Globus pallidus (tissue), 1 donor: ENCODE results near the gene CEP170B.
A peak's percentile ranks its signal among the peaks of the same experiment; 100 is the strongest.
"Not testable (repeated sequence)": the region's sequence is repeated elsewhere in the genome, so short reads cannot be mapped to it uniquely, and the experiment has no call there.

Experiments
- DNase-seq: peaks from one replicate; pipeline ENCODE4 v3.0.0-alpha.2; 2015; ENCODE audit warnings: low spot score

CEP170B gene

GRCh38 chr14:104865081-104865630 lies at the start of gene CEP170B:
CEP170B (plus strand) TSS chr14:104865268; CDS start chr14:104868451, 3,183 bp downstream.
- peak; percentile 35 for DNase-seq

DNA sequence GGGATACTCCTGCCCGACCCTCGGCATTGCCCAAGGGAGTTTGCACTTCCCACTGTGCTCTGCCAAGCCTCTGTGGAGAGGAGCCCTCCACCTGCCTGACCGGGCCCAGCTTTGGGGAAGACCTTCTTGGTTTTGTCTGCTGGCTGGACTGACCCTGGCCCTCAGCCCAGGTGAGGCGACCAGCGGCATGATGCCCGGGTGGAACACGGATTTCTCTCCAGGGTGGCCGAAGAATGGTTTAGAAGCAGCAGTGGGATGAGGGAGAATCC lies 48.5 kb upstream of the CEP170B start:
- no peak for DNase-seq

DNA sequence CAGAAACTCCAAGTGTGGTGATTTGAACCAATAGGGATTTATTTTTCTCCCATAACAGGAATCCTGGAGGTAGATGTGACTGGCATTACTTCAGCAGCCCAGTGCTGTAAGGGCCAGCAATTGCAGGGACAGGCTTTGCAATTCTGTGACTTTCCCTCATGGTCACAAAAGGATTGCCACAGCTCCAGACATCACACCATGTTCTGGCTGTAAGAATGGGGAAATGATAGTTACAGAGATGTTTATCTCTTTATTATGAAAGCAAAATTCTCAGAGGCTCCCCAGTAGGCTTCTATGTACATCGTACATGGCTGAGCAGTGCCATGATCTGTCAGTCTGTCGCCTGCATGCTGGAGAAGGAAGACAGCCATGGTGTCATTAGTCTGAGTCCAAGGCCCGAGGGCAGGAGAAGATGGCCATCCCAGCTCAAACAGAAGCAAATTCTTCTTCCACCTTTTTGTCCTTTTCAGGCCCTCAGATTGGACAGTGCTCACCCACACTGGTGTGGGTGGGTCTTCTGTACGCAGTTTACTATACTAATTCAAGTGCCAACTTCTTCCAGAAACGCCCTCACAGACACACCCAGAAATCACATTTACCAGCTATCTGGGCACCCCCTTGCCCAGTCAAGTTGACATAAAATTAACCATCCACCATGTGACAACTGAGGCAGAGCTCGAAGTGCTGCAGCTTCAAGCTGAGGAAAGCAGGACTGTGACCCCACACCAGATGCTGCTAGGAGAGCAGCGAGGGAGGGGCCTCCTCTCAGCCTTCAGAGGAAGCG lies 46.9 kb upstream of the CEP170B start:
- DNase-seq, result no peak

- DNase-seq, result no peak
These were observed 46.3 kb upstream of the CEP170B start for GRCh38 chr14:104818714-104819161.

- DNase-seq, result no peak
These were observed 45.7 kb upstream of the CEP170B start for GRCh38 chr14:104819361-104819781.

DNA sequence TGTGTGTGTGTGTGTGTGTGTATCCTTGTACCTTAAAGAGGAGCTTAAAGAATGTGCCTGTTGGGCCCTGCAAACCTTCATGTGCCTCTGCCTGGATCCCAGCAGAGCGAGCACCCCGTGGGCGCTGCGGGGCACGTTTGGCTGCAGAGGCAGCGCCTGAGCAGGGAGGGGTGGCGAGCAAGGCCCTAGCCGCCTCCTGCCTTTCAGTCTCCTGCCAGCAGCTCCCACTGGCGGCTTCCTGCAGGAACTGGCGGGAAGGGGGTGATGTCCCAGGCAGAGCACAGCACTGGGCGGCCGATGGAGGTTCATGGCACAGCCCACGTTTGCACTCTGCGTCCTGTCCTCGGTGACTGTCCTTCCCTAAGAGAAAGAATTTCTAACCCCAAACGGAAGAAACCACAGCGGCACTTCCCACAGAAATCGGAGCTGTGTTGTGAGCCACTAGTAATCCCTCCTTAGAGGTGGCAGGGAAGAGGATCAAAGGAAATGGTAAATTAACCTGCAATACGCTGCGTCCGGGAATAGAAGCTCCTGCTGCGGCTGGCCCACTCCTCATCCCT lies 44.3 kb upstream of the CEP170B start:
- no peak for DNase-seq

DNA sequence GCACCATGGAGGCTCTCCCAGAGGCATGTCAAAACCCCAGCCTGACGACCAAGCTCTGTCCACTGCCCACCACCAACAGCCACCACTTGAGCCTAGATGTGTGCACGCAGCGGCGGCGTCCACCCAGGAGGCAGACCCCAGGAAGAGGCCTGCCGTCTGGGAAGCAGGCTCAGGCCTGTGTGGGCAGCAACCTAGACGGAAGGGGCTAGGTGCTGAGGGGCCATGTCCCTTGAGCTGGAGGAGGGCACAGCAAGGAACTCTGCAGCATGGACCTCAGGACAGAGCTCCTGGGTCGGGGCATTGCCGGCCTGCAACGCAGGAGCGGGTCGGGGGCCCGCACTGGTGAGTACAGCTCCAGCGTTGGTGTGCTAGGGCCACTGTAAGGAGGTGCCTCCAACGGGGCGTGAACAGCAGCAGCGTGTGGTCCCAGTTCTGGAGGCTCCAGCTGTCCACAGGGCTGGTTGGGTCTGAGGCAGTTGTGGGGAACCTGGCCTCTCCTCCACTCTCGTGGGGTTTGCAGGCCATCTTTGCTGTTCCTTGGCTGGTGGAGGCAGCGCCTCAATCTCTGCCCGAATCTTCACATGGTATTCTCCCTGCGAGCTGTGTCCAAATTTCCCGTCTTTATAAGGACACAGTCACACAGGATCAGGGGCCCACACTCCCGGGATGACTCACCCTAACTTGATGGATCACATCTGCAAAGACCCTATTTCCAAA lies 43.7 kb upstream of the CEP170B start:
- no peak for DNase-seq

- no peak for DNase-seq
These were observed 43.0 kb upstream of the CEP170B start for GRCh38 chr14:104821971-104822608.

DNA sequence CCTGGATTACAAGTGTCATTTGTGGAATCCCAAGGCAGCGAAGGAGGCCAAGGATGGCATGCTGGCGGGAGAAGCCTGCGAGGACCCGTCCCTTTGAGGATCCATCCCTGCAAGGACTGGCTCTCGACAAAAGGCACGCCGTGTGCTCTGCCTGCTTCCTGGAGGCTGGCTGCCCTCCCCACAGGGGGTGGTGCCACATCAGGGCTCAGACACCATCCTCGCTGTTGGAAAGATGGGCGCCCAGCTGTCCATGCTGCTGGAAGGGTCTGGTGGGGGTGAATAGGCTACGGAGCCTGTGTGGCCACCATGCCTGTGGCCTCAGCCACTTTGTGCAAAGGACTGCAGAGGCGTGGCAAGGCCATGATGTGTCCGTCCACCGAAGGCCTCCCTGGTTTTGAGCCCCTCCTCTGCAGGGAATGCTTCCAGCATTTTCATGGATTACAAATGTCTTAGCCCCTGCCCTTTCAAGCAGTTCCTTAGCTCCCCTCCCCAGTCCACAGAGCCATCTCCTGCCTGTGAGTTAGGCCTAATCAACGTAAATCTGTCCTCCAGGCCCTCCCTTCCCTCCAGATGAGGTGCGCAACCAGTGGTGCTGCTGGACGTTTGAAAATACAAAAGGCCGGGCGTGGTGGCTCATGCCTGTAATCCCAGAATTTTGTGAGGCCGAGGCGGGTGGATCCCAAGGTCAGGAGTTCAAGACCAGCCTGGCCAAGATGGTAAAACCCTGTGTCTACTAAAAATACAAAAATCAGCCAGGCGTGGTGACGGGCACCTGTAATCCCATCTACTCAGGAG lies 42.0 kb upstream of the CEP170B start:
- no peak for DNase-seq

GRCh38 chr14:104824353-104824997 lies 40.6 kb upstream of the CEP170B start:
- no peak for DNase-seq

DNA sequence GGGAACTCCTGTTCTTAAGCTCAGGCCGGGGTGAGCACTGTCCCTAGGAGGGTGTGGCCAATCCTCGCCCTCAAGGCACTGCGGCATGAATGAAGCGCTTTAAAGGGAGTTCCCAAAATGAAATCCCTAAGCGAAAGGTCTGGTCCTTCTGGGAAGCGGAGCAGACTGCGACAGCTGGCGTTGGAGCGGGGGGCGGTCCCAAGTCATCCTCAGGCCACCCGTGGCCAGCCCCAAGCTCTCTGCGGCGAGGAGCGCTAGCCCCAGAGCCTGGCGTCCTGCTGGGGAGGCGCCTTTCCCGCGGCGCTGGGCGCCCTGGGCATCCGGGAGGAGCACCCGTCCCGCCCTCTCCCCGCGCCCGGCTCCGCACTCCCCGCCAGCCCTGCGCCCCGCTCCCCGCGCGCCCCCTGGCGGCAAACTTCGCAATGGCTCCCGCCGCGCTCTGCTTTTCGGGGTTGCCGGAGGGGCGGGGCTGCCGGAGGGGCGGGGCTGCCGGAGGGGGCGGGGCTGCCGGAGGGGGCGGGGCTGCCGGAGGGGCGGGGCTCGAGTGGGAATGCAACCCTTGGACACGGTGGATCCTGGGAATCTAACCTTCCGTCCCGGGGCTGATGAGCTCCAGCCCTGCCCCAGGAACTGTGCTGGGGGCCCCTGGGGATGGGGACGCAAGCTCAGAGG lies 38.7 kb upstream of the CEP170B start:
- DNase-seq, result peak; percentile 76

DNA sequence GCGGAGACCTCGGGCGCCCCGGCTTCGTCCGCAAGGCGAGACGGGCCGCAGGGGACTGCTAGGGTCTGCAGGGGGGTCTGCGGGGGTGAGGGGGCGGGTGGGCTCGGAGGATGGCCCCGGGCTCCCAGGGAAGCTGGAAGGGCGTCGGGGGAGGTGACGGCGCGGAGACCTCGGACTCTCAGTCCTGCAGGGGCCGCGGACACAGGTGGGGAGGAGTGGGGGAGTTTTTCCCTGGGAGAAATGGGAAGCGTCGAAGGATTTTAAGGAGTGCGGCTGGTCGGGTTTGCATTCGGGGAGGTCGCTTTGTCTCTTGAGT lies 38.2 kb upstream of the CEP170B start:
- no peak for DNase-seq

GRCh38 chr14:104827177-104828055 lies 37.7 kb upstream of the CEP170B start:
- DNase-seq, result no peak

- DNase-seq, result no peak
These were observed 34.3 kb upstream of the CEP170B start for GRCh38 chr14:104830781-104831180.

DNA sequence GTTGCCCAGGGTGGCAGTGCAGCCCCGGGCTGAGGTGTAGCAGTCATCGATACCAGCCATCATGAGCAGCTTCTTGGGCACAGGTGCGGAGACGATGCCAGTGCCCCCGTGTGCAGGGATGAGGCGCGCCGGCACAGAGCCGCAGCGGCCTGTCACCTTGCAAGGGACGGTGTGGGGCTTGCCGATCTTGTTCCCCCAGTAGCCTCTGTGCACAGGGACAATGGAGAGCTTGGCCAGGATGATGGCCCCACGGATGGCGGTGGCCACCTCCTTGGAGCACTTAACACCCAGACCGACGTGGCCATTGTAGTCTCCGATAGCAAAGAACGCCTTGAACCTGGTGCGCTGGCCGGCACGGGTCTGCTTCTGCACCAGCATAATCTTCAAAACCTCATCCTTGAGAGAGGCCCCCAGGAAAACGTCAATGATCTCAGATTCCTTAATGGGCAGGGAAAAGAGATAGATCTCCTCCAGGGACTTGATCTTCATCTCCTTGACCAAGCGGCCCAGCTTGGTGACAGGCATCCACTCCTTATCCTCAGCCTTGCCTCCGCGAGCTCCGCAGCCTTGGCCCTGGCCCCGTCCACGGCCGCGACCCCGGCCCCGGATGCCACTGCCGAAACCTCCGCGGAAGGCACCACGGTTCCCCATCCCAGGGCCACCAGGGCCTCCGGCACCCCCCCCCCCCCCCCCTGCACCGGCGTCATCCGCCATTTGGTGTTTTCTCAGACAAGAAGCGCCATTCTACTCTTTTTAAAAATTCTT lies 28.7 kb upstream of the CEP170B start:
- DNase-seq, result not testable (repeated sequence)

DNA sequence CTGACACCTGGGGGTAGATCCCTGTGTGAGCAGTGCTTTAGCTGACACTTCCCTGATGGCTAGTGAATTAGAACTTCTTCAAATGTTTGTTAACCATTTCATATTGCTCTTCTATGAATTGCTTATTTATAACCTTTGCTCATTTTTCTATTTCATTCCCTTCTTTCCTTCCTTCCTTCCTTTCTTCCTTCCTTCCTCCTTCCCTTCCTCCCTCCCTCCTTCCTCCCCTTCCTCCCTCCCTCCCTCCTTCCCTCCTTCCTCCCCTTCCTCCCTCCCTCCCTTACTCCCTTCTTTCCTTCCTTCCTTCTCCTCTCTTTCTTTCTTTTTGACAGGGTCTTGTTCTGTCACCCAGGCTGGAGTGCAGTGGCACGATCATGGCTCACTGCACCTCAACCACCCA lies 23.3 kb upstream of the CEP170B start:
- no peak for DNase-seq

GRCh38 chr14:104843006-104843405 lies 22.1 kb upstream of the CEP170B start:
- no peak for DNase-seq

DNA sequence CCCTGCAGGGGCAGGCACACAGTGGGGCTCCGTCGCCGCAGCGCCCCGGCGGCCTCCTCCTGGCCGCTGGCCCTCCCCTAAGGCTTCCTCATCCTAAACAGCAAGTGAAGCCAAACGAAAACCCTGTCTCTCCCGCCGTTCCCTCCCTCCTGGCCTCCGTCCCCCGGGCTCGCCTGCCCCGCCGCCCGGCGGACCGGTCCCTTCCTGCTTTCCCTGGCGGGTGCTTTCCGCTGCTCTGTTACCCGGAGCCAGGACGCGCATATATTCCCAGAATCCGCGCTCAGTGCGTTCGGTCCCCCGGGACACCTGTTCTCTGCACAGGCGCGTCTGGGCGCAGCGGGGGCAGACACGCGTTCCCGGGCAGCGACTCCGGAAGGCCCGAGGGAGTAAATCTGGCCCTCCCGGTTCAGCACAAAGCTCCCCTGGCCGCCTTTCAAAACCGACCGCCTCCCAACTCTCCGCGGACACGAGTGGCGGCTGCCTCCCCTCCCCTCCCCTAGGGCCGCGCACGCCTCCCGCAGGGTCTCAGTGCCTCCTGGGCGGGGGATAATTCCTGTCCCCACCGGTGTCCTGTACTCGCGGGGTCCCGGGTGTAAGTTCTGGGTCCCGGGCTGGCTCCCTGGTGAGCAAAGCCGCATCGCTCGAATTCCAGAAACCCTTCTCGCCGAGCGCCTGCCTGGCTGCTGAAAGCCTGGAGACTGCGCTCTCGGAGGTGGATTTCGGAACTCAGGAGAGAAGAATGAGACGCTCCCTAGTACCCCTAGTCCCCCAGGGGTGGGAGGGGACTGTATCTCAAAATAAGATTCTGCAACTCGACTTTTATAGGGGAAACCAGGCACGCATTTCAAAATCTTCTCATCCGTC lies 21.4 kb upstream of the CEP170B start:
- no peak for DNase-seq
